Activated T-helper 2 cell treated with anti-CD3 and anti-CD28 coated beads, Interferon-gamma antibody, Interleukin-2, Interleukin-4, amounts not matched to agents 10 μg/mL and 5 μg/mL and 100 μg/mL, durations not matched to agents 14 hours and 24 hours and 36 hours (primary cell): Measurements from ENCODE around the gene AAK1. TPM values are rescaled to one million over a fixed set of nuclear protein-coding genes. Genes with fewer than 3 reads are reported as not detected.

ENCODE experiments used
- DNase-seq: peaks from one replicate; pipeline ENCODE4 v3.0.0; 2021; ENCODE audit warnings: low spot score
- H3K27ac Mint-ChIP-seq: one replicate; pipeline ENCODE4 v1.8.0; 2021; ENCODE audit warnings: mixed read lengths
- H3K27me3 Mint-ChIP-seq: one replicate; pipeline ENCODE4 v1.8.0; 2021; ENCODE audit warnings: low read depth, mixed read lengths
- H3K36me3 Mint-ChIP-seq: one replicate; pipeline ENCODE4 v1.8.0; 2021; ENCODE audit warnings: low read depth, mixed read lengths
- H3K4me1 Mint-ChIP-seq: one replicate; pipeline ENCODE4 v1.8.0; 2021; ENCODE audit warnings: low read depth, mixed read lengths
- H3K4me3 Mint-ChIP-seq: one replicate; pipeline ENCODE4 v1.8.0; 2021; ENCODE audit warnings: low read depth, mild to moderate bottlenecking, moderate library complexity, mixed read lengths
- H3K9me3 Mint-ChIP-seq: one replicate; pipeline ENCODE4 v1.8.0; 2021; ENCODE audit warnings: mixed read lengths
- intact Hi-C: fragments of 100-400 bp; cut with micrococcal nuclease; formaldehyde crosslinking; loops from one replicate; pipeline ENCODE4 v1.15.1; 2023
- total RNA-seq: library from RNA; stranded (reverse); gene quantifications from 2 replicates; pipeline ENCODE4 v1.2.3, GENCODE V29; 2022

Gene AAK1
- total RNA-seq, 1 donor from 2014 or later: 108 TPM

DNA sequence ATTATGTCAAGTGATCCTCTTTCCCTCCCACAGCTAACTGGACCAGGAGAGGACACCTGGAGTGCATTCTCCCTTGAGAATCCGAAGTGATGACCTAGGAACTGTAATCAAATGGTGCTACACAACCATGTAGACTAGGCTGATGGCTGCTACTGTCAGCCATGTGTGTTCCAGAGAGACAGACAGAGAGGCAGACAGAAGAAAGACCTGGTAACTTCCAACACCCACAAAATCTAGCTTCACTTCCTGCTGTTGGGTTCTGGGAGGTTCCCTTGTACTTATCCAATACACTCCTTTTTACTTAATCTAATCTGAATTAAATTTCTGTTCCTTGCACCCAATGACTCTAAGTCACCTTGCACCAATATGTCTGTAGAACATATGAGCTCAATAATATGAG, 72.3 kb downstream of the AAK1 start:
- Mint-ChIP-seq H3K9me3 (no peaks in the 10 kb centered on the region), H3K27me3 (no peaks in the 10 kb centered on the region), H3K36me3 (peaks cover 11% of the 10 kb centered on the region), H3K4me3 (no peak overlapping the region), H3K4me1 (peaks cover 51% of the 10 kb centered on the region), H3K27ac (no peak overlapping the region)
- intact Hi-C loops: no loop called here
- no peak for DNase-seq

DNA sequence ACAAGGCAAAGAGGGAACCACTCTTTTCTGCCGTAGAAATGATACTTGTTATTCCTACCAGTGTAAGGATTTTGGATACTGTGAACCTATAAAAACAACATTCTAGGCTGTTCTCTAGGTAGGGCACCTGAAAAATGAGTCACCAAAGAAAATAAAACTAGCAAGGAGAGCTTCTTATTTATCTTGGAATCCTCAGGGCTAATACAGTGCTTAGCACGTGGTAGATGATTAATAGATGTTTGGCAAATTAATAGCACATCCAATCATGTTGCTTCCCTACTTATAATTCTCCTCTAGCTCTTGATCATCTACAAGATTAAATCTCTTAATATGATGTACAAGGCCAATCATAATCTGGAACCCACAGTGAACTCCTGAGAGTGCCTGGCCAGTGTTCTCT, 73.1 kb downstream of the AAK1 start:
- no peak for DNase-seq
- intact Hi-C loops: no loop called here
- H3K27me3 Mint-ChIP-seq: no peaks in the 10 kb centered on the region
- peaks cover 54% of the 10 kb centered on the region for H3K4me1 Mint-ChIP-seq
- no peak overlapping the region for H3K4me3 Mint-ChIP-seq
- H3K9me3 Mint-ChIP-seq: no peaks in the 10 kb centered on the region
- H3K27ac Mint-ChIP-seq: no peak overlapping the region
- peaks cover 16% of the 10 kb centered on the region for H3K36me3 Mint-ChIP-seq

DNA sequence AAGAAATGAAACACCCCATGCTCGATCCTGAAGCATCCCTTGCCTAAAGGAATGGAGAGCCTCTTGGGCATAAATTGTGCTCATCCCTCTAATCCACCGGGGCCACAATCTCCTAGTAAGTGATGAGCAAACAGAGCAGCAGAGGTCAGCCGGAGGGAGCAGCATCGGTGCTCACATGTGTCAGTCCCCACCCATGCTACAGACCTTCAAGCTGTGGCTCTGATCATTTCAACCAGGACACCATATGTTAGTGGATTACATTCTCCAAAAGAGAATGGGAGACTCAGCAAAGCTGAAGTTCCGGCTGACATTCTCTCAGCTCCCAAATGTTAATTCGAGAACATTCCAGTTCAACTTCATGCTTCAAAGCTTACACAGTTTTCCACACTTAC, 75.6 kb downstream of the AAK1 start:
- no peak for DNase-seq
- H3K27me3 Mint-ChIP-seq: no peaks in the 10 kb centered on the region
- H3K4me1 Mint-ChIP-seq: peaks cover 62% of the 10 kb centered on the region
- peaks cover 18% of the 10 kb centered on the region for H3K36me3 Mint-ChIP-seq
- peak overlapping the region; percentile 12 for H3K27ac Mint-ChIP-seq
- no peak overlapping the region for H3K4me3 Mint-ChIP-seq
- intact Hi-C loops: loop anchor here (2.0 to 5.0 kb wide), 2 partner anchors 15 to 34 kb away; no protein-coding TSS in a partner anchor
- H3K9me3 Mint-ChIP-seq: no peaks in the 10 kb centered on the region

DNA sequence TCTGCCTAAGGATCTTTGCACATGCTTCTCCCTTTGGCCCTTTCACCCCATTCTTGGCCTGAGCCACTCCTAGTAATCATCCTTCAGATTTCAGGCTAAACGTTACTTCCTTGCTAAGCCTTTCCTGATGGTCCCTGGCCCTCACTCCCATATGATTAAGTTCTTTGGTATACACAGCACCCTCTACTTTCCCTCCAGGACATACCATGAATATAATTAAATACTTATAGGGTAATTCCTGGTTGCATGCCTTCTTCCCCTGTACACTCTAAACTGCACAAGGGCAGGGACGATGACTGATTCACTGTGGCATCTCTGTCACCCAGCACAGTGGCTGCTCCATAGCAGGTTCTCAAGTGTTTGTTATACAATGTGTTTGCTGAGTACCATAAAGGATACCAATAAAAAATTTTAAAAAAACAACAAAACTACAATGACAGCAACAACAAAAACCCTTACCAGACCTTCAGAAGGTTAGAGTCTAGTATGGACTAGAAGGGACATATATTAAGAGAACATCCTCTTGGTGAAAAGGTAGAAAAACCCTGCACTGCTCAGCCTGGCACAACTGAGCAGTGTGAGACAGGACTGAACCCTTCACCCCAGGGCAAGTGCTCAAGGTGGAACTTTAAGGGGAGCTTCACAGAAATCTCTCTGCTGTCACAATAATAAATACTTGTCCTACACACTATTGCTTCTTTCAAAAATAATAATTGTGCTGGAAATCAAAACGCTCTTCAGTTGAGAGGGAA, 76.2 kb downstream of the AAK1 start:
- no peak for DNase-seq
- Mint-ChIP-seq H3K36me3 (peaks cover 18% of the 10 kb centered on the region), H3K27me3 (no peaks in the 10 kb centered on the region), H3K4me1 (peaks cover 59% of the 10 kb centered on the region), H3K4me3 (no peak overlapping the region), H3K27ac (peak overlapping the region; percentile 62), H3K9me3 (no peaks in the 10 kb centered on the region)
- intact Hi-C loops: loop anchor here (5.0 kb wide), 1 partner anchor 35 kb away; no protein-coding TSS in a partner anchor

DNA sequence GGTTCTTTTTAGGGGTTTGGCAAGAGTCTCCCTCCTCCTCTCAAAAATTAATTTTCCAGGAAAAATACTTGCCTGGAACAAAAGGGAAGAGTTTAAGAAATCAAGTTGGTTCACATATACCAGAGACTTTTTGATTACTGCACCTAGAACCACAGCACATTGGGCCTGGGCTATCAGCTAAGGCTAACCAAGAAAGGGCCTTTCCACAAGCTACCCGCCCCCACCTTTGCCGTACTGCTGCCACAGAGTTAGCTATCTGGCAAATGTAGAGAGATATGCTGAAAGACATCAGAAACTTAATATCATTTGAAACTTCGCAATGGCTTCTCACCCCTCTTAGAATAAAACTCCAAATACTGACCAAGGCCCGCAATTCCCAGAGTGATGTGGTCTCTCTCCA, 76.9 kb downstream of the AAK1 start:
- Mint-ChIP-seq H3K4me1 (peaks cover 63% of the 10 kb centered on the region), H3K36me3 (peaks cover 20% of the 10 kb centered on the region), H3K27me3 (no peaks in the 10 kb centered on the region), H3K27ac (peak overlapping the region; percentile 62), H3K9me3 (no peaks in the 10 kb centered on the region), H3K4me3 (no peak overlapping the region)
- DNase-seq: no peak
- intact Hi-C loops: loop anchor here (5.0 kb wide), 1 partner anchor 36 kb away; no protein-coding TSS in a partner anchor

DNA sequence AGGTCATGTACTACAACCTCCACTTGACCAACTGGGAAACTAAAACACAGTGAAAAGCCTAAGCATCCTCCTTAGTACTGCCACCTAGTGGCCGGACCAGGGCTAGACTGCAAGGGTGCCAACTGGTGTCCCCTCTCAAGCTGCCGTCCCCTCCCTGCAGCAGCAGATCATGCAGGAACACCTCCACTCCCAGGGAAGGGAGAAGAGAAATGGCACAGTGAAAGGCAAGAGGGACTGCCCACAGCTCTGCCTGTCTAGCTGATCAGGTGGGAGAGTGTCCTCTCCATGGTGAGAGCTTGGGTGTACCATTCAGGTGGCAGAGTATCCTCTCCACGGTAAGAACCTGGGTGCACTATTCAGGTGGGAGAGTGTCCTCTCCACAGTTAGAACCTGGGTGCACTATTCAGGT, 78.1 kb downstream of the AAK1 start:
- H3K4me3 Mint-ChIP-seq: no peak overlapping the region
- peaks cover 14% of the 10 kb centered on the region for H3K36me3 Mint-ChIP-seq

DNA sequence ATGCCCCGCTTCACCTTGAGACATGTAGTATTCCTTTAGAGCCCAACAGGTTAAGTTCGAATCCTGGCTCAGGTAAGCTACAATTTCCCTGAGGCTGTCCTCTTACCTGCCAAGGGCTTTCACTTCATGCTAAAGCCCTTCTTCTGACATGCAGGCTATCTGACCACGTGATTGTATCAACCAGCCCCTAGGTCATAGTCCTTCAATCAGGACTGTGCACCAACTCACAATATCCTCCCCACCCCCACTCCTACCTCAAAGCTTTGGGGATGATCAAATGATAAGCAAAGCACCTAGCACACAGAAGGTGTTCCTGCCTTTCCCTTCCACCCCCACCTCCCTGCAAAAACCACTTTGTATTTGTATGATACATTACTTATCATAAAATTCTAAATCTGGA, 78.9 kb downstream of the AAK1 start:
- Mint-ChIP-seq H3K4me3 (no peak overlapping the region), H3K36me3 (peaks cover 18% of the 10 kb centered on the region), H3K4me1 (peaks cover 64% of the 10 kb centered on the region), H3K27ac (peak overlapping the region; percentile 34), H3K27me3 (no peaks in the 10 kb centered on the region), H3K9me3 (no peaks in the 10 kb centered on the region)
- no peak for DNase-seq
- intact Hi-C loops: loop anchor here (5.0 kb wide), 1 partner anchor 38 kb away; no protein-coding TSS in a partner anchor

More for the DNA sequence above, 78.1 kb downstream of the AAK1 start:
- DNase-seq: peak; percentile 50
- intact Hi-C loops: loop anchor here (5.0 kb wide), 1 partner anchor 37 kb away; no protein-coding TSS in a partner anchor
- peaks cover 61% of the 10 kb centered on the region for H3K4me1 Mint-ChIP-seq
- H3K27me3 Mint-ChIP-seq: no peaks in the 10 kb centered on the region
- no peak overlapping the region for H3K27ac Mint-ChIP-seq
- H3K9me3 Mint-ChIP-seq: no peaks in the 10 kb centered on the region

DNA sequence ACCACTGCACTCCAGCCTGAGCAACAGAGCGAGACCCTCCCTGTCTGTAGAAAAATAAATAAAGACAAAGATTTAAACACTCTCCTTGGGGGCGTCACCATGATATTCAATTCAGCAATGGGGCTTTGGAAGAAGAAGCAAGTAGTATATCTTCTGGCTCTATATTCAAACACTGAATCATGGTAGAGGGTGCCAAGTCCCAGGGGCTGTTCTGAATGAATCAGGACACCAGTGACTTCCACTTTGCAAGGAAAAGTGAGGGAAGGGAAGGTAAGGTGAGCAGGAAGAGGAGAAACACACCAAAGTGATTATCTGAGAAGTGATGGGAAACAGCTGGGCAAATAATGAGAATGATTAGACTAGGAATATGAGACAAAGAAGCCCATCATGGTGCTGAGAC, 80.5 kb downstream of the AAK1 start:
- Mint-ChIP-seq H3K4me3 (no peak overlapping the region), H3K4me1 (peaks cover 71% of the 10 kb centered on the region), H3K27ac (no peak overlapping the region), H3K27me3 (no peaks in the 10 kb centered on the region), H3K36me3 (peaks cover 18% of the 10 kb centered on the region), H3K9me3 (no peaks in the 10 kb centered on the region)
- intact Hi-C loops: no loop called here
- no peak for DNase-seq

DNA sequence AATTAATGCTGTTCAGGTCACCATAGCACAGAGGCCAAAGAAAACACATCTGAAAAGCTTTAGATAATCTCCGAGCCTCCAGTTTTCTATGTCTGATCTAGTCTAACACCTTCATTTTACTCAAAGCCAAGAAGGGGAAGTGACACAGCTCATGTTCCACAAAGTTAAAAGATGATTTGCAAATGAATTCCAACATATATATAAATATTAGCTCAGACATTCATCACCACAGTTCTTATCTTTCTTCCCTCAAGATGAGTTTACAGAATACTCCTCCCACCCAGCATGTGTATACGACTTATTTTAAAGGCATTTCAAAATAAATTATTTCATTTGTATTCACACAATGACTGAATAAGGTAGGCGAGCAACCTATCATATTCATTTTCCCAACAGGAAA, 82.4 kb downstream of the AAK1 start:
- H3K36me3 Mint-ChIP-seq: peaks cover 24% of the 10 kb centered on the region
- DNase-seq: no peak
- H3K9me3 Mint-ChIP-seq: no peaks in the 10 kb centered on the region
- intact Hi-C loops: no loop called here
- H3K4me1 Mint-ChIP-seq: peaks cover 67% of the 10 kb centered on the region
- H3K4me3 Mint-ChIP-seq: no peak overlapping the region
- H3K27me3 Mint-ChIP-seq: no peaks in the 10 kb centered on the region
- H3K27ac Mint-ChIP-seq: no peak overlapping the region

DNA sequence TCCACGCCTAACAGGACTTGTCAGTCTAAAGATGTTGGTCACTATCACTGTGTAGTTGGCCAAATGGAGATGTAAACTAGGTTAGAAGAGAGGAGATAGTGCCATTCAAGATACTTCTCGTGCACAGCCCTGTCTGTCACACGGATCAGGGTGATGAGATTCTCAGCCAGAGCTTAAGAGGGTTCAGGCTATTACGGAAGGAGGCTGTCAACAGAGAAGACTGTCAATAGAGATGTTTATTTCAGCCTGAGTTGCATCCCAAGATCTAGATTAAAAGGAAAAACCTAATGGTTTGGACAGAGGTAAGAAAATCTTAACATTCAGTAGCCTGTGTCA, 83.4 kb downstream of the AAK1 start:
- no peaks in the 10 kb centered on the region for H3K27me3 Mint-ChIP-seq
- peak overlapping the region; percentile 52 for H3K27ac Mint-ChIP-seq
- no peaks in the 10 kb centered on the region for H3K9me3 Mint-ChIP-seq
- peaks cover 67% of the 10 kb centered on the region for H3K4me1 Mint-ChIP-seq
- H3K4me3 Mint-ChIP-seq: peak overlapping the region; percentile 7
- DNase-seq: no peak
- intact Hi-C loops: no loop called here
- peaks cover 24% of the 10 kb centered on the region for H3K36me3 Mint-ChIP-seq

DNA sequence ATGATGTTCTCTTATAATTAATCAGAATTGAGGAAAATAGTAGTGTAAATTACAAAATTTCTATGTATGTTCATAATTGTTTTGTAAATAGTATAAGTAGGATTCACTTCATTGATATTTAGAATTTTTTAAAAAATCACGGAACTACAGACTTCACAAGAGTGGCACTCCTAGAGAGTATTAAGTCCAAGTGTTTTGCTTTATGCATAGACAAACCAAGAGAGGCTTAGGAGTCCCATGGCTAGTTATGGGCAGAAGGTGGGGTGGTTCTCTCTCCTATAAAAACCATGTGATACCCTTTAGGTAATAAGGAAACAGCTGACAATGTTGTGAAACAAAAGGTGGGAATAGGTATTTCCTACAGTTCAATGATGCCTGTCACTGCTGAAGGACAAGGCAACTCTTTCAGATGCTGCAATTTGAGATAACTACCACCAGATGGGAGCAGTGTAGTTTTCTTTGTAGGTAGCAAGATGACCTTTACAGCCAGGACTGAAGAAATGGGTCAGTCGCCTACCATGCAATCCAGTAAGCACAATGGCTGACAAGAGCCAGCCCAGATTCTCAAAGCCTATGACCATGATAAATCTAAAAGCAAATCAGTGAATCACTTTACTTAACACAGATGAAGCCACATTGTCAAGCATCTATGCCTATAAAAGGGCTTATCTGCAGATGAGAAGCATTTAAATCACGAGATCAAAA, 83.9 kb downstream of the AAK1 start:
- Mint-ChIP-seq H3K36me3 (peaks cover 29% of the 10 kb centered on the region), H3K4me1 (peaks cover 67% of the 10 kb centered on the region), H3K9me3 (no peaks in the 10 kb centered on the region), H3K27ac (peak overlapping the region; percentile 52), H3K27me3 (no peaks in the 10 kb centered on the region), H3K4me3 (peak overlapping the region; percentile 7)
- DNase-seq: no peak
- intact Hi-C loops: loop anchor here (1.0 to 5.0 kb wide), 3 partner anchors 83 to 154 kb away; partner anchors contain the start of genes AAK1 and NFU1

DNA sequence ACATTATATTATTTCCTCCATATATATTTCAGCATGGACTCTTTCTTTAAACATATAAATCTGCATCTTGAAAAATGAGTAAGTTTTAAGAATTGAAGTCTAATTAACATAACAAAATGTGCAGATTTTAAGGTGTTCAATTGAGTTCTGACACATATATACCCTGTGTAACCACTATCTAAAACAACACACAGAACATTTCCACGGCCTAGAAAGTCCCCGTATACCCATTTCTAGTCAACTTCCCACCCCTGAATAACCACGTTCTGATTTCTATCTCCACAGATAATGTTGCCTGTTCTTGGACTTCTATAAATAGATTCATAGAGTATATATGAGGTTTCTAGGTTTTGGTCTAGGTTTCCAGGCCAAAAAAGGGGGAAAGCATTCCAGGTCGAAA, 87.5 kb downstream of the AAK1 start:
- no peaks in the 10 kb centered on the region for H3K27me3 Mint-ChIP-seq
- H3K36me3 Mint-ChIP-seq: peaks cover 50% of the 10 kb centered on the region
- H3K27ac Mint-ChIP-seq: peak overlapping the region; percentile 70
- intact Hi-C loops: loop anchor here (5.0 kb wide), 1 partner anchor 119 kb away; the partner anchor contains the start of gene NFU1
- no peak for DNase-seq
- H3K9me3 Mint-ChIP-seq: no peaks in the 10 kb centered on the region
- H3K4me3 Mint-ChIP-seq: no peak overlapping the region
- peaks cover 57% of the 10 kb centered on the region for H3K4me1 Mint-ChIP-seq

DNA sequence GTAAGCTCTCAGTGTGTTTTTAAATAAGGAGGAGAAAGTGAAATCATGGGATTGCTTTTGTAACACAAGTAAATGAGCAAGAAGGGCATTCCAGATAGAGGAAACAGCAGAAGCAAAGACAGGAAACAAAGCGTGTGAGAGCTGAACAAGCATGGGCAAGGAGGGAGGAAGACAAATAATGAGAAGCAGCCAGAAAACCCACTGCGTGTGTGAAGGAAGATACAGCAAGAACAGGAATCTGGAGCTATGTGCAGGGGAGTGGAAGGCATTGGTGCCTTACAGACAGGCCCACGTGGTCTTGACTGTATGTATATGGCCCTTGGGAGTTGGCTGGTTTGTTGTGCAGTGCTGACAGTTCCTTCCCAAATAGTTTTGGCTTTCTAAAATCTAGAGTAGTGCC, 88.6 kb downstream of the AAK1 start:
- Mint-ChIP-seq H3K9me3 (no peaks in the 10 kb centered on the region), H3K4me3 (no peak overlapping the region), H3K36me3 (peaks cover 53% of the 10 kb centered on the region), H3K27ac (peak overlapping the region; percentile 56), H3K27me3 (no peaks in the 10 kb centered on the region), H3K4me1 (peaks cover 48% of the 10 kb centered on the region)
- no peak for DNase-seq
- intact Hi-C loops: loop anchor here (5.0 kb wide), 1 partner anchor 118 kb away; the partner anchor contains the start of gene NFU1
